NK-92 (cell line): ENCODE data around the gene ADAM22.

Experiments
- DNase-seq: peaks from one replicate; lab custom pipeline; 2025; ENCODE audit not compliant: unreplicated experiment; lab: John Stamatoyannopoulos, UW

Gene ADAM22

GRCh38 chr7:87960239-87960638 is 26.2 kb downstream of the ADAM22 start:
- no peak for DNase-seq

GRCh38 chr7:87961754-87962153 is 27.7 kb downstream of the ADAM22 start:
- no peak for DNase-seq

- no peak for DNase-seq
Observed at GRCh38 chr7:87966271-87966670, 32.2 kb downstream of the ADAM22 start.

GRCh38 chr7:87968021-87968420 is 34.0 kb downstream of the ADAM22 start:
- no peak for DNase-seq

- DNase-seq = no peak
Observed at GRCh38 chr7:87982116-87982515, 48.1 kb downstream of the ADAM22 start.

GRCh38 chr7:87984088-87984487 is 50.0 kb downstream of the ADAM22 start:
- DNase-seq = no peak

- DNase-seq = no peak
Observed at GRCh38 chr7:87993269-87993668, 59.2 kb downstream of the ADAM22 start.

- no peak for DNase-seq
Observed at GRCh38 chr7:87999261-87999660, 65.2 kb downstream of the ADAM22 start.

- no peak for DNase-seq
Observed at GRCh38 chr7:88001744-88002530, 67.9 kb downstream of the ADAM22 start.

- no peak for DNase-seq
Observed at GRCh38 chr7:88002617-88003016, 68.6 kb downstream of the ADAM22 start.

GRCh38 chr7:88003581-88003980 is 69.5 kb downstream of the ADAM22 start:
- DNase-seq = no peak

- DNase-seq = no peak
Observed at GRCh38 chr7:88005191-88005590, 71.1 kb downstream of the ADAM22 start.

GRCh38 chr7:88009651-88010050 is 75.6 kb downstream of the ADAM22 start:
- no peak for DNase-seq

GRCh38 chr7:88012086-88012485 is 78.0 kb downstream of the ADAM22 start:
- no peak for DNase-seq

GRCh38 chr7:88013981-88014380 is 79.9 kb downstream of the ADAM22 start:
- DNase-seq = no peak

- no peak for DNase-seq
Observed at GRCh38 chr7:88014581-88014980, 80.5 kb downstream of the ADAM22 start.

- DNase-seq = no peak
Observed at GRCh38 chr7:88015309-88015708, 81.3 kb downstream of the ADAM22 start.

- no peak for DNase-seq
Observed at GRCh38 chr7:88018501-88018900, 84.5 kb downstream of the ADAM22 start.

GRCh38 chr7:88020953-88021665 is 87.1 kb downstream of the ADAM22 start:
- no peak for DNase-seq

- DNase-seq = no peak
Observed at GRCh38 chr7:88027724-88028123, 93.7 kb downstream of the ADAM22 start.

- no peak for DNase-seq
Observed at GRCh38 chr7:88034083-88034695, 100.1 kb downstream of the ADAM22 start.

- no peak for DNase-seq
Observed at GRCh38 chr7:88037050-88037449, 103.0 kb downstream of the ADAM22 start.
